GM12878 (cell line): ENCODE measurements around the gene RIC1. TPM values are rescaled to one million over a fixed set of nuclear protein-coding genes. Genes with fewer than 3 reads are reported as not detected.

Experiments used
- ATAC-seq: fragments of 200-7000 bp; cut with Tn5 transposase; 3 replicates; pipeline ENCODE4 v1.9.1; 2020; ENCODE audit warnings: mild to moderate bottlenecking, moderate library complexity
- BruUV-seq: library from RNA; stranded (reverse); fragments of 400-500 nt; replicated peaks from 2 replicates; lab custom pipeline; 2021; lab: Mats Ljungman, UMichigan
- CTCF ChIA-PET: fragments of 300-600 bp; sonication (Branson Sonifier 250); formaldehyde crosslinking; extraction: SDS; loops from one replicate; lab custom pipeline; 2021; ENCODE audit warnings: inconsistent platforms; lab: Yijun Ruan, JAX
- POLR2A ChIA-PET: fragments of 350-600 bp; formaldehyde crosslinking; extraction: SDS; loops from one replicate; lab custom pipeline; 2021; ENCODE audit warnings: inconsistent platforms; lab: Charles Lee
- RAD21 ChIA-PET: fragments of 300-600 bp; sonication (Branson Sonifier 250); formaldehyde crosslinking; loops from one replicate; lab custom pipeline; 2023; ENCODE audit warnings: antibody characterized with exemption; ENCODE audit not compliant: unreplicated experiment; lab: Charles Lee
- SMC1A ChIA-PET: fragments of 300-600 bp; sonication (Branson Sonifier 250); formaldehyde crosslinking; loops from one replicate; lab custom pipeline; 2023; ENCODE audit not compliant: unreplicated experiment, uncharacterized antibody; lab: Charles Lee
- DNase-seq: peaks from one replicate; pipeline ENCODE4 v3.0.0-alpha.2; 2011; ENCODE audit warnings: low read depth, low spot score
- FAIRE-seq: peaks from 3 replicates; lab custom pipeline; 2011; peaks lifted over from hg19 to GRCh38; lab: Jason Lieb, UNC
- H2AFZ ChIP-seq: 2 replicates; pipeline ENCODE4 v1.6.0; 2011; ENCODE audit warnings: low read depth, low read length, control low read depth; ENCODE audit not compliant: control insufficient read depth
- H3K27ac ChIP-seq: 2 replicates; pipeline ENCODE4 v1.5.1; 2011; ENCODE audit warnings: control low read depth; ENCODE audit not compliant: control insufficient read depth, insufficient read depth
- H3K27me3 ChIP-seq, 2 experiments: replicated peaks in 1 of 2; 2 replicates each; pipeline versions ENCODE4 v1.6.0 to v1.6.1; 2011; ENCODE audit warnings: low read length in 1 of 2; ENCODE audit not compliant: control insufficient read depth in 2 of 2, insufficient read depth in 2 of 2
- H3K36me3 ChIP-seq, 2 experiments: 2 replicates each; pipeline ENCODE4 v1.5.1; 2011; ENCODE audit warnings: low read length in 1 of 2; ENCODE audit not compliant: control insufficient read depth in 2 of 2, insufficient read depth in 2 of 2
- H3K4me1 ChIP-seq: 2 replicates; pipeline ENCODE4 v1.6.1; 2011; ENCODE audit warnings: mild to moderate bottlenecking, low read length, moderate library complexity, mixed read lengths; ENCODE audit not compliant: control insufficient read depth, insufficient read depth
- H3K4me2 ChIP-seq: 2 replicates; pipeline ENCODE4 v1.6.0; 2011; ENCODE audit warnings: control low read depth; ENCODE audit not compliant: control insufficient read depth, insufficient read depth
- H3K4me3 ChIP-seq: fragments of 200-600 bp; sonication (generic); 2 replicates; pipeline ENCODE4 v1.5.1; 2016
- H3K79me2 ChIP-seq: 2 replicates; pipeline ENCODE4 v1.6.0; 2011; ENCODE audit warnings: low read length; ENCODE audit not compliant: control insufficient read depth, insufficient read depth
- H3K9ac ChIP-seq: 2 replicates; pipeline ENCODE4 v1.8.0; 2011; ENCODE audit warnings: low read length, control low read depth, mixed read lengths; ENCODE audit not compliant: control insufficient read depth, insufficient read depth
- H3K9me3 ChIP-seq: replicated peaks from 3 replicates; pipeline ENCODE4 v1.5.1; 2011; ENCODE audit warnings: mild to moderate bottlenecking, low read length; ENCODE audit not compliant: control insufficient read depth, insufficient read depth
- H4K20me1 ChIP-seq: 2 replicates; pipeline ENCODE4 v1.6.0; 2011; ENCODE audit not compliant: control insufficient read depth, insufficient read depth
- HDAC6 ChIP-seq: fragments of 200-600 bp; sonication (generic); IDR thresholded peaks from one replicate; pipeline ENCODE4 v1.8.0; 2017; ENCODE audit warnings: antibody characterized with exemption; ENCODE audit not compliant: unreplicated experiment
- HDGF ChIP-seq: fragments of 450-650 bp; IDR thresholded peaks from 2 replicates; pipeline ENCODE4 v1.6.1; 2016; ENCODE audit warnings: antibody characterized with exemption
- IRF5 ChIP-seq: fragments of 450-650 bp; IDR thresholded peaks from 2 replicates; pipeline ENCODE4 v1.6.1; 2017; ENCODE audit warnings: borderline replicate concordance
- KDM1A ChIP-seq: fragments of 200-600 bp; sonication (generic); IDR thresholded peaks from 2 replicates; pipeline ENCODE4 v1.6.1; 2016; ENCODE audit warnings: borderline replicate concordance
- NR2C1 ChIP-seq: fragments of 450-650 bp; IDR thresholded peaks from 2 replicates; pipeline ENCODE4 v1.6.1; 2017; ENCODE audit warnings: antibody characterized with exemption, mild to moderate bottlenecking, moderate library complexity
- PAX5 ChIP-seq: IDR thresholded peaks from 2 replicates; pipeline ENCODE4 v1.6.1; 2011; ENCODE audit warnings: low read depth, low read length, borderline replicate concordance
- SMAD1 ChIP-seq: fragments of 450-650 bp; IDR thresholded peaks from 2 replicates; pipeline ENCODE4 v1.6.1; 2018; ENCODE audit warnings: mild to moderate bottlenecking, low read depth; ENCODE audit not compliant: partially characterized antibody
- SMC3 ChIP-seq: IDR thresholded peaks from 2 replicates; pipeline ENCODE4 v1.6.1; 2011; ENCODE audit warnings: low read length, improper control_type of control experiment, borderline replicate concordance
- SP1 ChIP-seq: IDR thresholded peaks from one replicate; pipeline ENCODE4 v1.6.1; 2011; ENCODE audit warnings: low read depth, low read length
- TAF1 ChIP-seq: IDR thresholded peaks from 2 replicates; pipeline ENCODE4 v1.6.1; 2011; ENCODE audit warnings: mild to moderate bottlenecking, low read depth, low read length, borderline replicate concordance
- TCF3 ChIP-seq: IDR thresholded peaks from 2 replicates; pipeline ENCODE4 v1.6.1; 2012; ENCODE audit warnings: low read depth, mild to moderate bottlenecking, low read length, borderline replicate concordance; ENCODE audit not compliant: insufficient read depth
- WRNIP1 ChIP-seq: IDR thresholded peaks from 2 replicates; pipeline ENCODE4 v1.6.1; 2011; ENCODE audit warnings: low read depth, low read length, improper control_type of control experiment, borderline replicate concordance
- WGBS: methylation state at CpG from one replicate; pipeline ENCODE4 v1.1.6; 2016; ENCODE audit warnings: low lambda C conversion rate; ENCODE audit not compliant: insufficient replicate concordance, insufficient coverage; ENCODE audit errors: missing lambda C conversion rate; 5-methylcytosine and 5-hydroxymethylcytosine counted together
- in situ Hi-C: fragments of 300-500 bp; cut with MboI; formaldehyde crosslinking; loops from 9 replicates; pipeline ENCODE4 v1.14.3; 2018; ENCODE audit warnings: mixed read lengths
- intact Hi-C: fragments of 100-400 bp; cut with micrococcal nuclease; formaldehyde crosslinking; loops from one replicate; pipeline ENCODE4 v1.14.2; 2022; ENCODE audit not compliant: unreplicated experiment
- polyA plus RNA-seq, 11 experiments: library from polyadenylated mRNA; depleted of rRNA in 4 of 11; unstranded in 6 of 11; stranded (reverse) in 5 of 11; fragments of >200 nt; fragmentation: Nextera tagmentation in 4 of 11; fragmentation: Illumina TruSeq in 1 of 11; extraction: Ambion mirVana in 4 of 11; extraction: Trizol in 1 of 11; gene quantifications; 1 replicate in 1 of 11; 2 replicates in 10 of 11; pipeline versions ENCODE4 v1.2.1 to v1.2.3, GENCODE V29; 2011 to 2016; ENCODE audit warnings: inconsistent platforms in 2 of 11, missing spikeins in 2 of 11, low read depth in 1 of 11
- total RNA-seq, 4 experiments: library from RNA; depleted of rRNA in 3 of 4; stranded (reverse); fragments of >200 nt in 3 of 4; fragmentation: Illumina TruSeq in 1 of 4; extraction: Trizol in 1 of 4; gene quantifications; 2 replicates each; pipeline versions ENCODE4 v1.2.1 to v1.2.3, GENCODE V29; 2013 to 2021

Gene RIC1
- total and polyA plus RNA-seq, 10 of the 15 experiments (the other 5 are each of a cell fraction or from before 2014, with no cell fraction given) = 6.2 to 59.8 (median 33.3) TPM

DNA sequence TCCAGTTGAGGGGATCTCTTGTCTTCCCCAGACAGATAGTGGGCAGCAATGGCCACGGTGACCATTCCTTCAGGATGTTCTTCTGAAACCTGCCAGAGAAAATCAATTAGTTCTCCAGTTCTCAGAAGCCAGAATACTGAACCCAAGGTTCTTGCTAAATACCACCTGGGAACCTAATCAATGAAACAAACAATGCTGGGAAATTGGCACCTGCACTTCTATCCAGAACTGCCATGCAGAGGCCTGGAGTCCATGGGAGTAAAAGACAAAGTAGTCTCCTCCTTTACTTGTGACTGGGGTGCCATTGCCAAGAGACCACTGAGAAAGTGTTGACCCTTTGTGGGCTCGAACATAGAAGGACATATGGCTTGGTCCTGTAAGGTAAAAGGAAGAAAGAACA lies 158.3 kb downstream of the RIC1 start (continued):
- TF ChIP-seq KDM1A (no peak), WRNIP1 (no peak), HDGF (no peak), SP1 (no peak), SMC3 (no peak), HDAC6 (no peak), IRF5 (no peak), TCF3 (no peak), TAF1 (no peak), SMAD1 (no peak), NR2C1 (no peak)

DNA sequence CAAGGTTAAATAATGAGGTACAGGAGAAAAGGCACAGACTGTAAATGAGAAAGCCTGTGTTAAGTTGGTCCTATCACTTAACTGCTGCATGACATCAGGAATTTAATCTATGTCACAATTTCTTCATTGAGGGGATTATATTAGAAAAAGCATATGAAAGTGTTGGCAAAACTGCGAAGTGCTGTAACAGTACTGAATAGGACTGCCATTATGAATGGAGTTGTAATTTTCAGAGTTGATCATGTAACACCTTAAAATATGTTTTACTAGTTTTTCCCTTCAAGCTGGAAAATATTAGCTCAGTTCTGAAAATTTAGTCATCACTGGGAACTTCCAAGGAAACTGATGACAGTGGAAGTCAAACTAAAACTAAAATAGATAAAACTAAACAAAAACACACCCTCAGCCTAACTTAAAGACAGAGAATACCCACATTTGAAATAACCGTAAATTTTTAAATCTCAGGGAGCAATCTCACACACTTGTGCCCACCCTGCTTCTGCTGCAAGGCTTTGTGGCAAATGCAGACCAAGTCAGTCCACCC lies 158.9 kb downstream of the RIC1 start:
- in situ Hi-C loops (no loop called here), intact Hi-C loops (no loop called here)
- ChIA-PET POLR2A (no interaction called here), CTCF (interaction anchor here (1.4 kb wide), 1 partner anchor 111 kb away, joined by 3 read pairs; no protein-coding TSS in a partner anchor), SMC1A (interaction anchor here (1.4 to 1.5 kb wide), 2 partner anchors 11 to 98 kb away, joined by 3 to 4 read pairs; no protein-coding TSS in a partner anchor), RAD21 (interaction anchor here (0.6 kb wide), 1 partner anchor 67 kb away, joined by 3 read pairs; no protein-coding TSS in a partner anchor)
- DNase-seq (no peak), ATAC-seq (no peak), FAIRE-seq (no peak)
- H3K27ac ChIP-seq = no peak overlapping the region
- H3K4me2 ChIP-seq = no peak overlapping the region
- no peak overlapping the region for H2AFZ ChIP-seq
- BruUV-seq = no TSS peak
- no peaks in the 10 kb centered on the region for H3K4me1 ChIP-seq
- no peaks in the 10 kb centered on the region for H3K79me2 ChIP-seq
- no peaks in the 10 kb centered on the region for H4K20me1 ChIP-seq
- no peaks in the 10 kb centered on the region for H3K27me3 ChIP-seq
- H3K9ac ChIP-seq = no peak overlapping the region
- no peaks in the 10 kb centered on the region for H3K9me3 ChIP-seq
- peaks cover 15 to 21% of the 10 kb centered on the region in 2 experiments for H3K36me3 ChIP-seq
- no peak for TF ChIP-seq PAX5
- no peak overlapping the region for H3K4me3 ChIP-seq
- WGBS = 94% methylated on average over 2 of the region's 2 CpGs
